Fibroblast of skin of right biceps (primary cell): ENCODE measurements around the gene OR51B4.
"Not testable (repeated sequence)": the region's sequence is repeated elsewhere in the genome, so short reads cannot be mapped to it uniquely, and the experiment has no call there.

Experiments
- DNase-seq: peaks from one replicate; pipeline ENCODE4 v3.0.0-alpha.2; 2013

The OR51B4 gene

DNA sequence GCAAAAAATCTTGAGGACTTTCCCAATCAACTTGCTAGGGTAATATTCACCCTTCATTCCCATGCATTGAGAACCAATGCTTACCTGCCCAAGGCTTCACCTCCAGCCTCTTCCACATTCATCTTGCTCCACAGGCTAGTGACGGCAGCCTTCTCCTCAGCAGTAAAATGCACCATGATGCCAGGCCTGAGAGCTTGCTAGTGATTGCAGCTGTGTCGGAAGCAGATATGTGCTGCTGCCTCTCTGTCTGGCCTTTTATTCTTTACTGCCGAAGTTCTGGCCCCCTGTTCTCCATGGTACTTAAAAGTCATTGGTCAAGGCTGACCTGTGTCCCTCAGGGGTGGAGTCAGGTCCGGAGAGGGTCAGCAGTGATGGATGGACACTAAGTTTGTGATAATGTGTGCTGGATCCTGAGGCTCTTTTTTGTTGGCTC is 32.0 kb downstream of the OR51B4 start, which contains the start of gene HBE1:
Gene HBE1 (minus strand): TSS at position 231 of the 433 bp plus-strand sequence. CDS start 55 bp downstream, at position 176.
- no peak for DNase-seq

DNA sequence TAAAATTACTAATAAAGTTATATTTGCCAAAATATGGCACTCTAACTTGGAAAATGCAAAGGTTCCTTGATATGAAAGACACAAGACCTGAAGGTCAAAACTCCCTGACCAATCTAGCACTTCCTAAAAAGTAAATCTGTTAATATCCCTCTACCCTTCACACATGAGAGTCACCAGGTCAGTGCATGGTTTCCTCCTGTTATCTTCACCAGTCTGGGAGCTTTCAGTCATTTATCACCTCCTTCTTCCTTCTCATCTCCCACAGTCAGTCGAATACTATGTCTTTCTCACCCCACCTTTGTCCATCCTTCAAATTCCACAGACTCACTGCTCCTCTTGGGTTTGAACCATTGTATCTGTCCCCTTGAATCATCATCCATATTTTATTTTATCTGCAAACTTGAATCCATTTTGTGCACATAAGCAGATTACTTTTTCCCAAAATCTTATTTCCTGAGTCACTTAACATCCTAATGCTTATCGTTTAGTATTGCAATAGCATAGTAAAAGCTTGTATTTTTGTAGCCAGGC is 34.6 kb downstream of the OR51B4 start:
- DNase-seq, result no peak

DNA sequence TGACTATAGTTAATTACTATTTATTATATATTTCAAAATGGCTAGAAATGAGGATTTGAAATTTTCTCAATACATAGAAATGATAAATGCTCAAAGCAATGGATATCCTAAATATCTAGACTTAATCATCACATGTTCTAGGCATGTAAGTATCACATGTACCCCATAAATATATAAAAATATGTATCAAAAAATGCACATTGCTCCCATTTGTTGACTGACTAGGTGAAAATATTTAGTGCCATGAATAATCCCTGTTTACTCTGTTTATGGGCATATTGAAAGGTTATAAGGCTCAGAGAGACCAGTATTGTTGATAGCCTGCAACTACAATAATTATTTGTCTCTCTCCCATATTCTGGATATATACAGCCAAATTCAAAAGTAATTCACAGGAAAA is 35.1 kb downstream of the OR51B4 start:
- DNase-seq, result no peak

DNA sequence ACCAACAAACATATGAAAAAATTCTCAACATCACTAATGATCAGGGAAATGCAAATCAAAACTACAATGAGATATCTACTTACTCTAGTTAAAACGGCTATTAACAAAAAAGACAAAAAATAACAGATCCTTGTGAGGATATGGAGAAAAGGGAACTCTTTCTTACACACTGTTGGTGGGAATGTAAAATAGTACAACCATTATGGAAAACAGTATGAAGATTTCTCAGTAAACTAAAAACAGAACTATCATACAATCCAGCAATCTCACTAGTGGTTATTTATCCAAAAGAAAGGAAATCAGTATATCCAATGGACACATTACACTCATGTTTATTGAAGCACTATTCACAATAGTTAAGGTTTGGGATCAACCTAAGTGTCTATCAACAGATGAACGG is 35.9 kb downstream of the OR51B4 start:
- no peak for DNase-seq

DNA sequence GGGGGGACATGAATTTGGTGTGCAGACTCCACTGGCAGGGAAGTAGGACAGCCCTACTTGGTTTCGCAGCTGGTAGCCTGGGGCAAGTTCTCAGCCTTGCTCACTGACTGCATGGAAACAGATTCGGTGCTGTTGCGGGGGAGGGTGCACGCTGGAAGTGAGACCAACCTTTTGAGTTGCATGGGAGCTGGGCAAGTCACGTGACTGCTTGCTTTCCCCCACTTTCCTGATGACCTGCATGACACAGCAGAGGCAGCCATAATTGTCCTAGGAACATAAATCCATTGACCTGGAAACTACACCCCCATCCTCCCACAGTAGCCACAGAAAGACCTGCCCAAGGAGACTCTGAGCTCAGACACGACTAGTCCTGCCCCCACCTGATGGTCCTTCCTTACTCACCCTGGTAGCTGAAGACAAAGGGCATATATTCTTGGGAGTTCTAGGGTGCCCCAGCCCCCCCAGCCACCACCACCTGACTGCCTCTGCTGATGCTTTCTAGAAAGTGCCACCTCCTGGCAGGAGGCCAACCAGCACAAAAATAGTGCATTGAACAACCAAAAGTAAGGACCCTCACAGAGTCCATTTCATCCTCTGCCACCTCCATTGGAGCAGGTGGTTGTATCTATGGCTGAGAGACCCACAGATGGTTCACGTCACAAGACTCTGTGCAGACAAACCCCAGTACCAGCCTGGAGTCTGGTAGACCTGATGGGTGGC is 43.0 kb downstream of the OR51B4 start:
- no peak for DNase-seq

DNA sequence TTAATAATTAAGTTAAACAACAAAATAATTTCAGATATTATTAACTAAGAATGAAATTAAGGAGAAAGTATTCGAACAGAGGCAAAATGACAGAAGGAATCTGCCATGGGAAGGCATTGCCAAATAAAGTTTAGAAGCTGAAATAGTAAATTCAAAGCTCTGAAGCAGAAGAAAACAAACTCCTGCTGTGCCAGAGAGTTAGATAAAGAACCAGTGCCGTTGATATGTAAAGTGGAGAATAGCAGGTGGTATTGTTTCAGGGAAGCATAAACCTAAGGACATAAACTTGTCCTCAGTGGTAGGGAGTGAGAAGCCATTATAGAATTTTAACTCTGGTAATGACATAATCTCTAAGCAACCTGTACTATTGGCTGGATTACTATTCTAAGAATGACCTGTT is 44.5 kb downstream of the OR51B4 start:
- DNase-seq, result no peak

DNA sequence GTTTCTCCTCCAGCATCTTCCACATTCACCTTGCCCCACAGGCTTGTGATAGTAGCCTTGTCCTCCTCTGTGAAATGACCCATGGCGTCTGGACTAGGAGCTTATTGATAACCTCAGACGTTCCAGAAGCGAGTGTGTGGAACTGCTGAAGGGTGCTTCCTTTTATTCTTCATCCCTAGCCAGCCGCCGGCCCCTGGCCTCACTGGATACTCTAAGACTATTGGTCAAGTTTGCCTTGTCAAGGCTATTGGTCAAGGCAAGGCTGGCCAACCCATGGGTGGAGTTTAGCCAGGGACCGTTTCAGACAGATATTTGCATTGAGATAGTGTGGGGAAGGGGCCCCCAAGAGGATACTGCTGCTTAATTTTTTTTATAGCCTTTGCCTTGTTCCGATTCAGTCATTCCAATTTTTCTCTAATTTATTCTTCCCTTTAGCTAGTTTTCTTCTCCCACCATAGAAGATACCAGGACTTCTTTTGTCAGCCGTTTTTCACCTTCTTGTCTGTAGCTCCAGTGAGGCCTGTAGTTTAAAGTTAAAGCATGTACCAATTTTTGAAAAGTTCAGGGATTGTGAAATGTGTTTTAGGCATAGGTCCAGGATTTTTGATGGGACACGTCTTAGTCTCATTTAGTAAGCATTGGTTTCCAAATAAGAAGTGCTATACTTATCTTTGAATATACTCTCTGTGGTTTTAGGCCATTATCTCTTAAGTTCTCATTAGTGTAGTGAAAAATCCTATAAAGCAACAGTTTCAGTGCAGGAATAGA is 46.9 kb downstream of the OR51B4 start, which contains the start of gene HBG2:
Gene HBG2 (minus strand): TSS at position 136 of the 768 bp plus-strand sequence. CDS start 53 bp downstream, at position 83.
- not testable (repeated sequence) for DNase-seq

DNA sequence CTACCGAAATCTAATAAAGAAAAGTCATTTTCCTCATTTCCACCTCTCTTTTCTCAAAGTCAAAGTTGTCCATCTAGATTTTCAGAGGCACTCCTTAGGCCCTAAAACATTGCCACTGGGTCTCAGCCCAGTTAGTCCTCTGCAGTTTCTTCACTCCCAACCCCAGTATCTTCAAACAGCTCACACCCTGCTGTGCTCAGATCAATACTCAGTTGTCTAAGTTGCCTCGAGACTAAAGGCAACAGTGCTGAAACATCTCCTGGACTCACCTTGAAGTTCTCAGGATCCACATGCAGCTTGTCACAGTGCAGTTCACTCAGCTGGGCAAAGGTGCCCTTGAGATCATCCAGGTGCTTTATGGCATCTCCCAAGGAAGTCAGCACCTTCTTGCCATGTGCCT is 47.7 kb downstream of the OR51B4 start:
- not testable (repeated sequence) for DNase-seq

DNA sequence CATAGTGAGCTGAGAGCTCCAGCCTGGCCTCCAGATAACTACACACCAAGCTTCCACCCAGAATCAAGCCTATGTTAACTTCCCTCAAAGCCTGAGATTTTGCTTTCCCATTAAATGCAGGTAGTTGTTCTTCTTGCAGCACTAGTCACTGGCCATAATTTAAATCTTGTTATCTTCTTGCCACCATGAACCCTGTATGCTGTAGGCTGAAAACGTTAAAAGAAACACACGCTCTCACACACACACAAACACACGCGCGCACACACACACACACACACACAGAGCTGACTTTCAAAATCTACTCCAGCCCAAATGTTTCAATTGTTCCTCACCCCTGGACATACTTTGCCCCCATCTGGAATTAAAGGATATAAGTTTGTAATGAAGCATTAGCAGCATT is 48.3 kb downstream of the OR51B4 start:
- DNase-seq, result not testable (repeated sequence)

DNA sequence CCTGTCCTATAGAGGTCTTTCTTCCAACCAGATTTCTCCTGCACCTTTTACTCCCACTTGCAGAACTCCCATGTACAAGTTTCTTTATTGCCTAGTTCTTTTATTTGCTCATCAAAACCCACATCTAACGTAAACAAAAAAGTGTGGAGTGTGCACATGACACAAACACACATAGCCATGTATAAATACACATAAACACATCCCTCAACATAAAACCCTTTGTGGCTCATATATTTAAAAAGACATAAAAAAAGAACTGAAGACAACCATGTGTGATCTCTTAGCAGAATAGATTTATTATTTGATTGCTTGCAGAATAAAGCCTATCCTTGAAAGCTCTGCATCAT is 48.9 kb downstream of the OR51B4 start:
- no peak for DNase-seq

DNA sequence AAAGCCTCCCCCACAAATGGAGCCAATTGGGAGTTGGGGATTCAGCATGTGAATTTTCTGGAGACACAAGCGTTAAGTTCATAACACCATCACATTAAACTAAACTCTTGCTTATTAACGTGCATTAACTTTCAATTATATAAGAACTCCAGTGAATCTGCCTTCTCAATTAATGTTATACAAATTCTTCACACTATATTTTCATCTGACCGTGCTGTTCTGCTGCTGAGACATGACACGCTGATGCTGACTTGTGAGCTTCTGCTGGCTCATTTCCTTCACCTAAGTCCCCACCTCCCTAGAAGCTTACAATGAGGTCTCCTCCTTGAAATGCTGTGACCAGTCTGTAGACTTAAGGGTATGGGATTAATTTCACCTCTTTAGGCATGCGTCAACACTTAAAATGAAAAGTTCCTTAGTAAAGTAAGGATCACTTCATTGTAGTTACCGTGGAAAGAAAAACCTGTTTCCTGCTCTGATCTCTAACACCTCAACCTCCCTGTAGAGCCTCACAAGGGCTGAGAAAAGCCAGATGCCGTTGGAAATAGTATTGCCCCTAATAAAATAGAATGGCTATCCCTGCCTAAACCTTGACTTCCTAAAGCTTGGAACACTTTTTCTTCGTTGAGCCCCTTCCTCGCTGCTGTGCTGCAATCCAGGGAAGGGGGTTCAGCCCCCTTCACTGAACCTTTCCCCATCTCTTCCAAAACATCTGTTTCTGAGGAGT is 49.4 kb downstream of the OR51B4 start:
- no peak for DNase-seq

DNA sequence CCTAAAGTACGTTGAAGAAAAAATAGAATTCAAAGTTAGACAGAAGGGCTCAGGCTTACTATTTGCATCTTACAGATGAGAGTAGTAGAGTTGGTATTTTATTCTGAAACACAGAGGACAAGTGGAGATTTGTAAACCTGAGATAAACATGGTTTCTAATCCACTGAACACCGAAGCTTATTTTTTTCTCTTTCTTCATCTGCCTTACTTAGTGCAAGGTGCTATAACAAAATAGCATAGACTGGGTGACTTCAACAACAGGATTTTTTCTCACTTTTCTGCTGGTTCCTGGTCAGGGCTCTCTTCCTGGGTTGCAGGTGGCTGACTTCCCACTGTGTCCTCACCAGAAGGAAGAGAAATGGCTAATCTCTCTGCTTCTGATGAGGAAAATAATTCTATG is 50.0 kb downstream of the OR51B4 start:
- DNase-seq, result no peak
